Left ventricle myocardium inferior (tissue), 1 donor: ENCODE measurements around the gene IGSF11. TPM values are rescaled to one million over a fixed set of nuclear protein-coding genes. Genes with fewer than 3 reads are reported as not detected.

Experiments
- DNase-seq: peaks from one replicate; pipeline ENCODE4 v3.0.0-alpha.2; 2020
- H3K27ac ChIP-seq: fragments of 200-600 bp; replicated peaks from 2 replicates; pipeline ENCODE4 v1.8.0; 2021
- H3K27me3 ChIP-seq: fragments of 200-600 bp; 2 replicates; pipeline ENCODE4 v1.8.0; 2021; ENCODE audit warnings: low read depth
- H3K36me3 ChIP-seq: fragments of 200-600 bp; 2 replicates; pipeline ENCODE4 v1.8.0; 2021
- H3K4me1 ChIP-seq: fragments of 200-600 bp; 2 replicates; pipeline ENCODE4 v1.8.0; 2021
- H3K4me3 ChIP-seq: fragments of 200-600 bp; 2 replicates; pipeline ENCODE4 v1.8.0; 2021; ENCODE audit warnings: mild to moderate bottlenecking, moderate library complexity
- H3K9me3 ChIP-seq: fragments of 200-600 bp; replicated peaks from 2 replicates; pipeline ENCODE4 v1.8.0; 2021
- intact Hi-C: fragments of 100-400 bp; cut with micrococcal nuclease; formaldehyde crosslinking; loops from one replicate; pipeline ENCODE4 v1.11.0; 2022
- total RNA-seq: library from RNA; stranded (reverse); fragmentation: NEBNext Ultra II Directional; extraction: Animal tissue kit (Norgen Biotek cat#: 25700); gene quantifications from one replicate; pipeline ENCODE4 v1.2.1, GENCODE V29; 2021
- TF ChIP-seq, protein P1 (sequence below): fragments of 200-600 bp; IDR thresholded peaks from 2 replicates; pipeline ENCODE4 v1.8.0; 2021; ENCODE audit warnings: antibody characterized with exemption, mild to moderate bottlenecking, borderline replicate concordance
- donor health status: DM: no; HTN: yes; CAD: no; lungs with severe emphysema.

IGSF11 gene
- total RNA-seq, 1 donor from 2014 or later, result 2.1 TPM

DNA sequence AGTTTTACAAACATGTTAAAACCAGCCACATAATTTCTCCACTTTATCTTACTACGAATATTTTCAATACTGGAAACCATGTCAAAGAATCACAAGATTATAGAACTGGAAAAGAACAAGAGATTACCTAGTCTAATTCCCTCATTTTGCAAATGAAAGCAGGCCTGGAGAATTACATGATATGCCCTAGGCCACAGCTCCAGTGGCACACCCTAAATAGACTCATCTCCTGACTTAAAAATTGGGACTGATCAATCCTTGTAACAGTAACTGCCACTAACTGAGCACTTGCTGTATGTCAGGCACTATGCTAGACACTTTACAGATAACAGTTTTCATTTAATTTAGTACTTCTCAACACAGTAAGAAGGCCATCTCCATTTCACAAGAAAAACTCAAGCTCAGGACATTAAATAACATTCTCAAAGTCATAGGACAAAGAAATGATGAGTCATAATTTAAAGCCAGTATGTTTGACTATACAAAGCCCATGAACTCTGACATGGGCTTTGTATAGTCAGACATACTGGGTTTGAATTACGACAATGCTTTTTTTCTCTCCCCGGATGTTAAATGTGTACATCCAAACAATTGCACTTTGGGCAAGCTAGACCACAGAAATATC lies 9.4 kb downstream of the IGSF11 start:
- TF ChIP-seq, protein P1, sequence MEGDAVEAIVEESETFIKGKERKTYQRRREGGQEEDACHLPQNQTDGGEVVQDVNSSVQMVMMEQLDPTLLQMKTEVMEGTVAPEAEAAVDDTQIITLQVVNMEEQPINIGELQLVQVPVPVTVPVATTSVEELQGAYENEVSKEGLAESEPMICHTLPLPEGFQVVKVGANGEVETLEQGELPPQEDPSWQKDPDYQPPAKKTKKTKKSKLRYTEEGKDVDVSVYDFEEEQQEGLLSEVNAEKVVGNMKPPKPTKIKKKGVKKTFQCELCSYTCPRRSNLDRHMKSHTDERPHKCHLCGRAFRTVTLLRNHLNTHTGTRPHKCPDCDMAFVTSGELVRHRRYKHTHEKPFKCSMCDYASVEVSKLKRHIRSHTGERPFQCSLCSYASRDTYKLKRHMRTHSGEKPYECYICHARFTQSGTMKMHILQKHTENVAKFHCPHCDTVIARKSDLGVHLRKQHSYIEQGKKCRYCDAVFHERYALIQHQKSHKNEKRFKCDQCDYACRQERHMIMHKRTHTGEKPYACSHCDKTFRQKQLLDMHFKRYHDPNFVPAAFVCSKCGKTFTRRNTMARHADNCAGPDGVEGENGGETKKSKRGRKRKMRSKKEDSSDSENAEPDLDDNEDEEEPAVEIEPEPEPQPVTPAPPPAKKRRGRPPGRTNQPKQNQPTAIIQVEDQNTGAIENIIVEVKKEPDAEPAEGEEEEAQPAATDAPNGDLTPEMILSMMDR, result no peak
- no peaks in the 10 kb centered on the region for H3K36me3 ChIP-seq
- no peaks in the 10 kb centered on the region for H3K9me3 ChIP-seq
- intact Hi-C loops, result no loop called here
- H3K27me3 ChIP-seq, result no peaks in the 10 kb centered on the region
- no peaks in the 10 kb centered on the region for H3K4me1 ChIP-seq
- no peak for DNase-seq
- no peak overlapping the region for H3K4me3 ChIP-seq
- H3K27ac ChIP-seq, result no peak overlapping the region

GRCh38 chr3:119019767-119020518 lies 14.7 kb downstream of the IGSF11 start:
- H3K27ac ChIP-seq, result no peak overlapping the region
- H3K4me3 ChIP-seq, result no peak overlapping the region
- H3K9me3 ChIP-seq, result no peaks in the 10 kb centered on the region
- intact Hi-C loops, result no loop called here
- TF ChIP-seq, protein P1, result no peak
- H3K36me3 ChIP-seq, result no peaks in the 10 kb centered on the region
- H3K27me3 ChIP-seq, result no peaks in the 10 kb centered on the region
- H3K4me1 ChIP-seq, result no peaks in the 10 kb centered on the region
- no peak for DNase-seq

- Histone ChIP-seq H3K4me3 (no peak overlapping the region), H3K27ac (peak overlapping the region; percentile 38), H3K4me1 (no peaks in the 10 kb centered on the region), H3K36me3 (no peaks in the 10 kb centered on the region), H3K27me3 (peaks cover 4% of the 10 kb centered on the region), H3K9me3 (no peaks in the 10 kb centered on the region)
- TF ChIP-seq, protein P1, result no peak
- DNase-seq, result peak; percentile 36
- intact Hi-C loops, result no loop called here
These were observed 15.8 kb downstream of the IGSF11 start for GRCh38 chr3:119018690-119019463.

DNA sequence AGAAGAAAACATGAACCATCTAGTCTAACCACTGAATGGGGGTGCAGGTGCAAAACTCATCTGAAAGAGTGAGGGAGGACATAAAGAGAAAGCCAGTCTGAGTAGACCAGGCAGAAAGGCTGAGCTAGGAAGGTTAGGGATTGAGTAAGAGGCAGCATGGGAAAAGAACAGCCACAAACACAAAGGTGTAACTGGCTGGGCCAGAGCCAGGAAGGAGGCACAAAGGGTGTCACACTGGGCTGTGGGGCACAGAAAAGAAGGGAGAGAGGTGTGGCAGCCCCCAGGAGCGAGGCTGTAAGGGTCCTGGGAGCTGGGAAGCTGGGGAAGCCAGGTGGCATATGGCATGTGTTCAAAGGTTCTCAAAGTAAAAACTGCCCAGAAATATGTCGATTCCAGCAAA lies 18.7 kb downstream of the IGSF11 start:
- Histone ChIP-seq H3K4me1 (no peaks in the 10 kb centered on the region), H3K4me3 (no peak overlapping the region), H3K9me3 (no peaks in the 10 kb centered on the region), H3K36me3 (no peaks in the 10 kb centered on the region), H3K27ac (no peak overlapping the region), H3K27me3 (peaks cover 5% of the 10 kb centered on the region)
- TF ChIP-seq, protein P1, result no peak
- intact Hi-C loops, result no loop called here
- DNase-seq, result no peak

DNA sequence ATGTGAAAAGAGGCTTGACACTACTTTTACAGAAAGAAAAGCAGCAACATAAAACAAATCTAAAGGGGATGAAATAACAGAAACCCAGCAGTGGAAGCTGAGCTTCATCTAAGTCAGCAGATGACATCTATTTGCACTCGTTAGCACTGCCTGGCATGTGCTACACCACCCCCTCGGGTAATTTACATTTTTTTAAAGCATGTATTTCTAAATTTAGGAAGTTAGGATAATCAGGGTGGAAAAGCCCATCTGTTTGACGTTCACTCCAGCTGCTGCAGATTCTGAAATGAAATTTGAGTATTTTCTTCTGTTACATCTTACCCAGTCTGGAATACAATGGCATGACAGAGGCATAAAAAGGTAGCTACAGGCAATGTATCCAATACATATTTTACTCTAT lies 20.7 kb downstream of the IGSF11 start:
- Histone ChIP-seq H3K4me3 (no peak overlapping the region), H3K27ac (no peak overlapping the region), H3K36me3 (no peaks in the 10 kb centered on the region), H3K27me3 (peaks cover 5% of the 10 kb centered on the region), H3K9me3 (no peaks in the 10 kb centered on the region), H3K4me1 (no peaks in the 10 kb centered on the region)
- TF ChIP-seq, protein P1, result no peak
- DNase-seq, result no peak
- intact Hi-C loops, result no loop called here
